GM21723 (cell line): Measurements from ENCODE around the gene FGF14.

ENCODE experiments used
- ATAC-seq: cut with Tn5 transposase; IDR thresholded peaks from one replicate; pipeline ENCODE4 v1.9.1; 2021; ENCODE audit warnings: mild to moderate bottlenecking, moderate library complexity; ENCODE audit not compliant: unreplicated experiment

FGF14 gene

GRCh38 chr13:102198418-102199311 is 203.2 kb downstream of the FGF14 start:
- no peak for ATAC-seq

GRCh38 chr13:102197193-102197592 is 204.7 kb downstream of the FGF14 start:
- no peak for ATAC-seq

- no peak for ATAC-seq
These were observed 206.0 kb downstream of the FGF14 start for GRCh38 chr13:102195566-102196462.

GRCh38 chr13:102192858-102193257 is 209.0 kb downstream of the FGF14 start:
- no peak for ATAC-seq

DNA sequence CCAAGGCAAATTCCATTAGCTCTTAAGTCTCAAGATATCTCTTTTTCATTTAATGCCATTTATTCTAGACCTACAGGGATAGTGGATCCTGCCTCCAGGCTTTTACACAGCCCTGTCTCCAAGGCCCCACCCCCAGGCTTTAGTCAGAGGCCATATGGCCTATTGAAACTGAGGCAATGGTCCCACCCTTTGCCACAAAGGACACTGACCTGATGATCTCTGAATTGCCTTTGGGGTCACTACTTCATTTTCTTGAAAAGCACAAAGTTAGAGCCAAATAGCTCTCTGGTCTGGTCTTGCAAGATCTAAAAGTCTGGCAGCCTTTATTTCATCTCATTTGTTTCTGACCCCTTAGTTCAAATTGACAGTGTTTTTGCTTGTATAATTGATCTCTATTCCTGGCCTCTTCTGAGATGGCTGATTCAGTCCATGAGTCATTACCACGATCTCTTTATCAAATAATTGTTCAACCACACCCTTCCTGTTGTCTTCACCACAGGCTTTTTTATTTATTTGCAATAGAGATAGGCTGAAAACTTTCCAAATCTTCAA is 209.8 kb downstream of the FGF14 start:
- no peak for ATAC-seq

- no peak for ATAC-seq
These were observed 210.9 kb downstream of the FGF14 start for GRCh38 chr13:102190930-102191329.

DNA sequence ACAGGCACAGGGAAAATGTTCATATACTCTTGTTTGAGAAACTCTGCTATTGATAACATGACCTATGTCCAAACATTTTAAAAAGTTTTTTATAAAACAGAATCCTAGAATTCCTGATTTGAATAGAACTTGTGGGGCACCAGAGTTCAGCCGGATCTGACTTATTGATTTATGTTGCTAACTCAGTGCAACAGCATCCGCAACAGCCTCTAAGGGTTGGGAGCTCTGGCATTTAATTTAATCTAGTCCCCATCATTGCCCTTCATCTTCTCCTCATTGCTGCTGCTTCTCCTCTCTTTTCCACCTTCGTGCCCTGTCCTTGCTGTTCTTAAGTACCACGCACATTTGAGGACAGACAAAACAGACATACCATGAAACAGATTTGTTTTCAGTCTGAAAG is 214.5 kb downstream of the FGF14 start:
- ATAC-seq = no peak

DNA sequence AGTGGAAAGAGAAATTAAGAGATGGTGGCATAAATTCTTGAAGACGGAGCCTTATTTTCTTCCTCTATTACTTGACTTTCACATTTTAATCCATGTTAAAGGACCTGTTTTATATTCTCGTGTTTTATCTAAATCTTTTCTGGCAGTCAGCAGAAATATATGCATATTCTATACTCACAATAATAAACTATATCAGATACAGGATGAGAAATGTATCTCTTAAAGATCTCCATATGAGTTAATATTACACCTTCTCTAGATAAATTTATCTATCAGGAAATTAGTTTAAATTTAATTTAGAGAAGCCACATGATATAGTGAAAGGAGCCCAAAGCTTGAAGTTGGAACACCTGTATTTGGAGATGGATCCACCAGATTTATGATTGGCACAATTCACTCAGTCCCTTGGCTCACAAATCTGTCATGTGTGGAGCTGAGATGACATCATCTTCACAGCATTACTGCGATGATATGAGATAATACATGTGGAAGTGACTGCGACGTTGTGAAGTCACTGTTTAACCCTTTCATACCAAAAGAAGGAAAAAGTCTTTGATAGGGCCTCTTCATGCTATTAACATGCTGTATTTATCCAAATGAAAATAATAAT is 216.4 kb downstream of the FGF14 start:
- ATAC-seq = no peak

DNA sequence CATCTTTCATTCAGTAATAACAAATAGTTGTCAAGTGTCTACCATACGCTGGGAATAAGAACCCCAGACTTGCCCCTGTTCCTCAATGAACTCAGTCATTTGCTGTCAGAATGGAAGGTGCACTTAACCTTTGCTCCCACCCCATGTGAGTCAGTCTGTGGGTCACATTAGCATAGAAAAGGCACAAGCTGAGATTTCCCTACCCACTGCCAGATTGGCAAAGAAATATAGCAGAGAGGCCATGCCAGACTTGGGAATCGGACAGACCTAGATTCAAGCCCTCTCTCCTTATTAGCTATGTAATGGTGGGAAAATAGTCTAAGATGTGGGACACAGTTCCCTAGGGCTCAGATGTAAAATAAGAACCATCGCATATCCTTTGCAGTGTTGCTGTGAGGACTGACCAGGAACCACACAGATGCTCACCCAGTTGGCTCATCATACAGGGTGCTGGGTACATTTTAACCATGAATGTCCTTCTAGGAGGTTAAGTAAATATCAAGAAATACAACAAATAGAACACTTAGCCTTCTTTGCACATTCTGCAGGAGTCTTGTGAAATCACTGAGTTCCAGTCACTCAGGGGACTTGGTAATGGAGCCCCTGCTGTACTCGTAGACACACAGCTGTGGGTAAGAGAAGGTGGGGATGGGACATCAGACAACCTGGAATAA is 218.2 kb downstream of the FGF14 start:
- no peak for ATAC-seq

DNA sequence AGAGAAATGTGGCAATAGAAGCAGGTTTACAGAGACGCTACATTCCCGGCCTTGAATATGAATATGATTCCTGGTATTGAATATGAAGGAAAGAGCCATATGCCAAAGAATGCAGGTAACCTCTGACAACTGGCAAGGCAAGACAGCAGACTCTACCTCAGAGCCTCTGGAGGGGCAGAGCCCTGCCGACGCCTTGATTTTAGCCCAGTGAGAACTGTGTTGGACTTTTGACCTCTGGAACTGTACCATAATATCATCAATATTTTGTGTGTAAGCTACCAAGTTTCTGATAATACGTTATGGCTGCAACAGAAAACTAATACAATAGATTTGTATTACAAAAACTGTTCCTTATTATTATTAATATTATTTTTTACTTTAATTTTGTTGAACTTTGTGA is 219.7 kb downstream of the FGF14 start:
- no peak for ATAC-seq

DNA sequence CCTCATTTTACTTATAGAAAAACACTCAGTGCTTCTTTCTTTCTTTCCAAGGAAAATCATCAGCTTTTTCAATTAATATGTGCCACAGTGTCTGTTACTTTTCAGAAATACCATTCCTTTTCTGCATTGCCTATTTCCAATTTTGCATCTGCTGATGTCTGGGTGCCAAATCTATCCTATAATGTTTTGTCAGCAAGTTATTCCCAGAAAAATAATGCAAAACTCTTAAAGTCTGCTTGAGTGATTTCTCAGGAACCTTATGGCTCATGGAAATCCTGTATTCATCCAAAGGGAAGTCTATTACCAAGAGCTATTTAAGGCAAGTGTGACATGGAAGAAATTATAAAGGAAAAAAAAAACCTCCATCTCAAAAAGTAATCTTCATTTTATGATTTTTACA is 224.4 kb downstream of the FGF14 start:
- no peak for ATAC-seq

DNA sequence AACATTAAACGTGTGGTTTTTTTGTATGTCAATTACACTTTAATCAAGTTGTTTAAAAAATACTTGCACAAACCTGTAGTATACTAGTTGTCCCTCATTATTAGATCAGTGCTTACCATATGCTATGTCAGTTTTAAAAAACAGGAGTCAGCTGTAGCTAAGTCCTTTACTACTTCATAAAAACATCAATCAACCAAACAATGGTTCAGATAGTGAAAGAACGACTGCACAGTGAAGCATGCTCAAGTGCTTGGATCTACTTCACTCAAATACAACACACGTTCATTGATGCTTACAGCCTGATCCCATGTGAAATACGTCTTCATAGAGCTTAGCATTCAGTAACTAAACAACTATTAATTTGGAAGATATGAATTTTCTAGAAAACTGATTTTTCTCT is 225.0 kb downstream of the FGF14 start:
- no peak for ATAC-seq

DNA sequence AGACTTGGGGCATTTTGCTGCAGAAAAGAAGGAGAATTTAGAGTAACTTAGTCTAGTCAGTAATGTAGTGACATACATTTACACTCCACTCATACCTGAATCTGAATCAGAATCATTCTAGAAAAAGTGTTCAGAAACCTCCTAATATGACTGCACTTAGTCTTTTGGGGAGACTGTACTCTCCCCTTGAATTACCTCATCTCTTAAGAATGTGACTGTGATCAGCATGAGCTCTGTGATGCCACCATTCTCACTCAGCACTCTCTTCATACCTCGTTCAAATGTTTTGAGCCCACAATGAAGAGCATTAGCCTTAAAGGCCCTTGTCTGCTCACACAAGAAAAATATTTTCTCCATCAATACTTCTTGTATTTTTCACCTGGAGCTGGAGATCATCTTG is 229.4 kb downstream of the FGF14 start:
- no peak for ATAC-seq

- no peak for ATAC-seq
These were observed 231.5 kb downstream of the FGF14 start for GRCh38 chr13:102170305-102170704.

GRCh38 chr13:102169471-102170015 is 232.3 kb downstream of the FGF14 start:
- no peak for ATAC-seq

DNA sequence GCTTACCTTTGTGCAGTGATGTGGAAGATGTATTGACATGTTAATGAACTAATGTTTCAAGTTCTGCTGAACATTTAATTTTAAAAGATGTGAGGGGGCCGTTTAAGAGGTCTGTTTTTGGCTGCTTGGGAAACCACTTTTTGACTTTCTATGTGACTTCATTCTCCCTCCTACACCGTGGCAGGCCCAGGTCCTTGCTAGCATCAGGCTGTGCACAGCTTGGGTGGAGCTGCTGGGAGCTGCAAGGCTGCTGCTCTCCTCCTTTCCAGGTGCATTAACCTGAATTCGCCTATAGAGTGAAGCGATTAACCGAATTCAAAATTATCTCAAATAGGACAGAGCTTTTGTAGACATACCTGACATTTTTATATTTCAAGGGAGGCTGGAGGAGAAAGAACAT is 249.1 kb downstream of the FGF14 start:
- no peak for ATAC-seq

GRCh38 chr13:102147353-102147752 is 254.5 kb downstream of the FGF14 start:
- no peak for ATAC-seq

DNA sequence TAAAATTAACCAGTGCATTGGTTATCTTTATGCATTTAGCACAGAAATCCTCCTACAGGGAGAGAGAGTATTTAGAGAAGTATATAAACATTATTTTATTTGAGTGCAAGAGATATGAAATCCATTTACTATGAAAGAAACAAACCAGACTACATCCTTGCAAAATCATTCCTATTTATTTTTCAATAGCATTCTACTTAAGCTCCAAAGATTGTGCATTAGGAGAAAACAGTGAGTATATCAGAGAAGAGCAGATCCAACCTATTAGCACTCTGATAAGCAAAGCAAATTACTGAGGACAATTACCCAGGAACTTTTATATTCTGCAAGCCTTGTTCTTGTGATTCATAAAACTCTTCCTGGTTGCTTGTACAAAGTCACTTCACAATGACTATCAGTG is 256.1 kb downstream of the FGF14 start:
- ATAC-seq = no peak

DNA sequence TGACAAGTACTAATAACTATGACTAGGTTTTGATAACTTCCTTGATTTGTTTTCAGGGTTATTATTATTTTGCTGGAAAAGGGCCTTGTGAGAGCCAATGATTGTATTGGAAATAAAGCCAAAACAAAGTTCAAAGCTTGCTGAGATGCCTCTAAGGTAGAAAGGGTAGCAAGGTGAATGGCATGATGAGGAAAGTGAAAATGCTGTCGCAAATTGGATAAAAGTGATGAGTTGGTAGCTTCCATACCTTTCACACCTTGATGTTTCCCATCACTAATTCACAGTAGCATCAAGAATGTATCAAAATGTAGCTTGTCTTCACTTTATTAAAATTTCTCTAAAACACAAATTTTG is 259.4 kb downstream of the FGF14 start:
- no peak for ATAC-seq
